Naive thymus-derived CD4-positive, alpha-beta T cell (primary cell): ENCODE results near the gene ADAMTS14. TPM values are rescaled to one million over a fixed set of nuclear protein-coding genes. Genes with fewer than 3 reads are reported as not detected.

ENCODE experiments used
- ATAC-seq: fragments of 150-1000 bp; cut with Tn5 transposase; 2 replicates; pipeline ENCODE4 v1.10.0; 2021; ENCODE audit warnings: mild to moderate bottlenecking, moderate library complexity
- CTCF ChIA-PET: fragments of 350-600 bp; sonication (Branson Sonifier 250); formaldehyde crosslinking; loops from one replicate; lab custom pipeline; 2021; ENCODE audit warnings: antibody characterized with exemption; lab: Charles Lee
- POLR2A ChIA-PET: fragments of 350-600 bp; sonication (Branson Sonifier 250); formaldehyde crosslinking; loops from one replicate; lab custom pipeline; 2021; ENCODE audit warnings: antibody characterized with exemption, inconsistent platforms; lab: Charles Lee
- DNase-seq, 9 donors: peaks; one replicate each; pipeline versions ENCODE4 v3.0.0 to v3.0.0-alpha.2; 2020 to 2022; ENCODE audit warnings: mixed read lengths in 1 of 9
- H3K27ac ChIP-seq: one replicate; pipeline ENCODE4 v1.7.0; 2013; ENCODE audit warnings: mild to moderate bottlenecking, low read depth, low read length, moderate library complexity
- H3K27me3 ChIP-seq, 2 donors: one replicate each; pipeline ENCODE4 v1.7.0; 2013; ENCODE audit warnings: low read length in 2 of 2, mild to moderate bottlenecking in 2 of 2, moderate library complexity in 2 of 2; ENCODE audit not compliant: control insufficient read depth in 2 of 2, insufficient read depth in 2 of 2
- H3K36me3 ChIP-seq, 3 experiments: 1 replicate in 2 of 3; 2 replicates in 1 of 3; pipeline ENCODE4 v1.7.0; 2013; ENCODE audit warnings: low read length in 3 of 3, mild to moderate bottlenecking in 3 of 3, moderate library complexity in 1 of 3; ENCODE audit not compliant: insufficient read depth in 3 of 3, control insufficient read depth in 2 of 3
- H3K4me1 ChIP-seq, 2 donors: one replicate each; pipeline ENCODE4 v1.7.0; 2013; ENCODE audit warnings: low read length in 2 of 2, mild to moderate bottlenecking in 2 of 2, moderate library complexity in 1 of 2; ENCODE audit not compliant: control insufficient read depth in 2 of 2, insufficient read depth in 2 of 2
- H3K4me3 ChIP-seq: 2 replicates; pipeline ENCODE4 v1.7.0; 2013; ENCODE audit warnings: mild to moderate bottlenecking, low read length
- H3K9me3 ChIP-seq, 3 experiments: 1 replicate in 2 of 3; 2 replicates in 1 of 3; pipeline ENCODE4 v1.7.0; 2013; ENCODE audit warnings: low read length in 3 of 3; ENCODE audit not compliant: control insufficient read depth in 2 of 3
- H3K27ac Mint-ChIP-seq, 9 donors: one replicate each; pipeline ENCODE4 v1.8.0; 2020 to 2022; ENCODE audit warnings: mixed read lengths in 9 of 9, mild to moderate bottlenecking in 8 of 9, moderate library complexity in 5 of 9, inconsistent platforms in 2 of 9
- H3K27me3 Mint-ChIP-seq, 5 donors: one replicate each; pipeline ENCODE4 v1.8.0; 2021 to 2022; ENCODE audit warnings: mixed read lengths in 5 of 5, mild to moderate bottlenecking in 1 of 5
- H3K36me3 Mint-ChIP-seq, 5 donors: one replicate each; pipeline ENCODE4 v1.8.0; 2020 to 2022; ENCODE audit warnings: mixed read lengths in 5 of 5, mild to moderate bottlenecking in 3 of 5, inconsistent platforms in 1 of 5
- H3K4me1 Mint-ChIP-seq, 7 donors: one replicate each; pipeline ENCODE4 v1.8.0; 2020 to 2022; ENCODE audit warnings: mixed read lengths in 7 of 7, mild to moderate bottlenecking in 3 of 7, inconsistent platforms in 1 of 7
- H3K4me3 Mint-ChIP-seq, 10 donors: one replicate each; pipeline ENCODE4 v1.8.0; 2020 to 2022; ENCODE audit warnings: mild to moderate bottlenecking in 10 of 10, mixed read lengths in 10 of 10, moderate library complexity in 6 of 10, inconsistent platforms in 2 of 10
- H3K9me3 Mint-ChIP-seq, 11 donors: one replicate each; pipeline ENCODE4 v1.8.0; 2020 to 2022; ENCODE audit warnings: mixed read lengths in 11 of 11, mild to moderate bottlenecking in 4 of 11, inconsistent platforms in 1 of 11, moderate library complexity in 1 of 11
- intact Hi-C, 2 donors: fragments of 100-400 bp; cut with micrococcal nuclease; formaldehyde crosslinking; loops; one replicate each; pipeline ENCODE4 v1.15.1; 2023
- polyA plus RNA-seq, 2 donors: library from polyadenylated mRNA; unstranded; fragments of 300-500 nt; fragmentation: Illumina TruSeq; gene quantifications; one replicate each; pipeline ENCODE4 v1.2.3, GENCODE V29; 2021
- total RNA-seq, 6 experiments: library from RNA in 5 of 6; stranded (reverse) in 5 of 6; gene quantifications; 1 replicate in 5 of 6; 2 replicates in 1 of 6; pipeline ENCODE4 v1.2.3 and lab custom pipeline; 2021 to 2026

The ADAMTS14 gene
- total and polyA plus RNA-seq, 7 experiments from 2014 or later, result 0.08 to 0.10 TPM; not detected in 5

DNA sequence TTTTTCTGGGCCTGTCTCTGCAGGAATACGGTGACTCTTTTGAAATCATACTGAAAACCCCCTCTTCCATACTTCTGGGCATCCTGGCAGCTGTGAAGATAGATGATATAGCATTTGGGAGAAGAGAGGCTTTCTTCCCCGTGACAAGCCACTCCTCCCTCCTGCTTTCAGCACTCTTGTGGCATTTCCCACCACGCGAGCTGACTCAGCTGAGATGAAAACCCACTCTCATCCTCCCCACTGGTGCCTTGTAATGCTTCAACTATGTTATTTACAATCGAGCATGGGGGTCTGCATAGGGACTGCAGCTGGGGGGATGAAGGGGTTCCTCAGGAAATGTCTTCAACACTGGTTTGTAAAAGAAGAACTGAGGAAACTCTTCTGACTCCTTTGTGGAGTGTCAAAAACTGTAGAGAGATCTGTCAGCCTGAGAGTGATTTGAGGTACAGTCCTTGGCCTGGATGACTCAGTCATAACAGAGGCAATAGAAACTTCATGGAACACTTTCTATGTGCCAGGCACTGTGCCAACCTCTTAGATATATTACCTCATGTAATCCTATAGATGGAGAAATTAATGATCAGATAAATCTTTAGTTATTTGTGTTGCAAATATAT is 114.6 kb downstream of the ADAMTS14 start:
- H3K36me3 Mint-ChIP-seq, result no peaks in the 10 kb centered on the region
- ChIA-PET POLR2A (no interaction called here), CTCF (no interaction called here)
- H3K27ac ChIP-seq, result no peak overlapping the region
- no peaks in the 10 kb centered on the region for H3K27me3 ChIP-seq
- DNase-seq, result no peak
- peaks cover 0 to 34% (median under 1%) of the 10 kb centered on the region in 5 donors for H3K27me3 Mint-ChIP-seq
- H3K4me3 Mint-ChIP-seq, result no peak overlapping the region
- ATAC-seq, result no peak
- no peaks in the 10 kb centered on the region for H3K4me1 ChIP-seq
- H3K27ac Mint-ChIP-seq, result no peak overlapping the region
- H3K4me3 ChIP-seq, result no peak overlapping the region
- peaks cover 0 to 17% (median 4%) of the 10 kb centered on the region in 7 donors for H3K4me1 Mint-ChIP-seq
- no peaks in the 10 kb centered on the region for H3K9me3 Mint-ChIP-seq
- H3K36me3 ChIP-seq, result no peaks in the 10 kb centered on the region
- no peaks in the 10 kb centered on the region for H3K9me3 ChIP-seq
- intact Hi-C loops, result no loop called here

DNA sequence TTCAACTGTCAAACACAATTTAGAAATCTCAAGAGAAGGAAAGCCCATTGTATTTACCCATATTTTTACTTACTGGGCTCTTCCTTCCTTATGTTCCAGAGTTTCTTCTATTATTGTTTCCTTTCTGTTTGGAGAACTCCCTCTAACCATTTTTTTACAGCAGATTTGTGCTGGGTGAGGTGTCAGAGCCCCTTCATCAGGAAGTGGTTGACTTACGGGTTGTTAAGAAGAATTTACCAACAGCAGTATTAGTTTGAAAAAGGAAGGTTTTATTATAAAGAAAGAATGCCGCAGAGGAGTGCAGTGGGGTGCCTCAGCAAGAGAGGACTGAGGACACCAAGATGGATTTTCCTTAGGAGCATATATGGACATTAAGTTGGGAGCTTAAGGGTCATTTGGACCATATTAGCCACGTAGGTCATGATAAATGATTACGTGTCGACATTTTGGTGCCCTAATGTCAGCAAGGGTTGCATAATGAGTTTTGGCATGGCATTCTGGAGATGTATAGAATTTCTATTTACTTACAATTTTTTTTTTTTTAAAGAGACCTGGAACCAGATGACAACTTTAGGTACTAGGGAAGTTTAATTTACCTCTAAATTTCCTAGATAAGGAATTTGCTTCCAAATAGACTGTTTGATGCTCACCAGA is 119.2 kb downstream of the ADAMTS14 start:
- H3K9me3 Mint-ChIP-seq, result peaks cover 0 to 2% (median 0%) of the 10 kb centered on the region in 11 donors
- H3K4me1 ChIP-seq, result no peaks in the 10 kb centered on the region
- peaks cover 0 to 47% (median 0%) of the 10 kb centered on the region in 5 donors for H3K27me3 Mint-ChIP-seq
- H3K4me3 ChIP-seq, result no peak overlapping the region
- H3K36me3 ChIP-seq, result no peaks in the 10 kb centered on the region
- POLR2A ChIA-PET, result no interaction called here
- intact Hi-C loops, result no loop called here
- no peak overlapping the region for H3K27ac ChIP-seq
- ATAC-seq, result no peak
- DNase-seq, result no peak
- H3K4me3 Mint-ChIP-seq, result no peak overlapping the region
- H3K27me3 ChIP-seq, result no peaks in the 10 kb centered on the region
- no peak overlapping the region for H3K27ac Mint-ChIP-seq
- no peaks in the 10 kb centered on the region for H3K36me3 Mint-ChIP-seq
- CTCF ChIA-PET, result no interaction called here
- H3K4me1 Mint-ChIP-seq, result peaks cover 0 to 14% (median 3%) of the 10 kb centered on the region in 7 donors
- H3K9me3 ChIP-seq, result no peaks in the 10 kb centered on the region

DNA sequence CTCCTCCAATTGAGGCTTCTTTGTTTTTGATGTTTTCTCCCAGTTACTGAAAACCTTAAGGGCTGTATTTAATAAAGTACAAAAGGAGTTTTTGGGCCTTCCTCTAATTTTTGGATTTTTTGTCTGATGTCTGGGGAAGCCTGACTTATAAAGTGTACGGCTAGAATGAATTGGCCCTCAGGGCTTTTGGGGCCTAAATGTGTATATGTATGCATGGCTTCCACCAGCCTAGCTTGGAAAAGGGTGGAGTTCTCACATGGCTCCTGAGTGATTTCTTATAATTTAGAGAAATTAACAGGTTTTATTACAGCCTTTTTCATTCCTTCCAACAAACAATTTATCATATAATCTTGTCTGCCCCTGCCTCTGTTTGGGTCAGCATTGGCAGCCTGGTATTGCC is 123.3 kb downstream of the ADAMTS14 start:
- Mint-ChIP-seq H3K27ac (no peak overlapping the region), H3K4me1 (peaks cover 0 to 4% (median 2%) of the 10 kb centered on the region in 7 donors), H3K27me3 (peaks cover 11 to 43% (median 13%) of the 10 kb centered on the region in 5 donors), H3K9me3 (peaks cover 0 to 11% (median 5%) of the 10 kb centered on the region in 11 donors), H3K36me3 (no peaks in the 10 kb centered on the region), H3K4me3 (no peak overlapping the region)
- no peaks in the 10 kb centered on the region for H3K27me3 ChIP-seq
- POLR2A ChIA-PET, result no interaction called here
- ATAC-seq (no peak), DNase-seq (no peak)
- H3K4me3 ChIP-seq, result no peak overlapping the region
- intact Hi-C loops, result no loop called here
- no peaks in the 10 kb centered on the region for H3K9me3 ChIP-seq
- no peak overlapping the region for H3K27ac ChIP-seq
- H3K36me3 ChIP-seq, result no peaks in the 10 kb centered on the region
- H3K4me1 ChIP-seq, result no peaks in the 10 kb centered on the region
- CTCF ChIA-PET, result no interaction called here

DNA sequence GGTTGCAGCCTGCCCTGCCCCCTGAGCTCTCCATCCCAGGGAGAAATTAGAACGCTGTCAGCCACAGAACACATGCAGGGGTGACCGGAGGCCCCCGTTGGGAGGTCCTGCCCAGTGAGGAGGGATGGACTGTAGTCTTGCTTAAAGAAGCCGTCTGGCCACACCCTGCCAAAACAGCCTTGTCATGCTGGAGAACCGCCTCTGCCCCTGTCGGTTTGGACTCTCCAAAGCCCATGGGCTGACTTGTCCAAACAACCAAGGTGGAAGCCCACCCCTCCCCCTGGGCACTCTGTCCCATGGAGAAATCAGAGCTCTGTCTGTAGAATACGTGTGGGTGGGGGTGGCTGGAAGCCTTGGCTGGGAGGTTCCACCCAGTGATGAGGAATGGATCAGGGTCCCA is 125.5 kb downstream of the ADAMTS14 start:
- DNase-seq (no peak), ATAC-seq (no peak)
- Mint-ChIP-seq H3K4me3 (no peak overlapping the region), H3K9me3 (peaks cover 0 to 17% (median 6%) of the 10 kb centered on the region in 11 donors), H3K27ac (no peak overlapping the region), H3K27me3 (peaks cover 10 to 36% (median 13%) of the 10 kb centered on the region in 5 donors), H3K4me1 (peaks cover 0 to 2% (median 0%) of the 10 kb centered on the region in 7 donors), H3K36me3 (no peaks in the 10 kb centered on the region)
- Histone ChIP-seq H3K36me3 (no peaks in the 10 kb centered on the region), H3K4me3 (no peak overlapping the region), H3K27me3 (no peaks in the 10 kb centered on the region), H3K4me1 (no peaks in the 10 kb centered on the region), H3K9me3 (no peaks in the 10 kb centered on the region), H3K27ac (no peak overlapping the region)
- intact Hi-C loops, result no loop called here
- CTCF ChIA-PET, result interaction anchor here (0.6 kb wide), 1 partner anchor 448 kb away, joined by 5 read pairs; no protein-coding TSS in a partner anchor
- POLR2A ChIA-PET, result no interaction called here

DNA sequence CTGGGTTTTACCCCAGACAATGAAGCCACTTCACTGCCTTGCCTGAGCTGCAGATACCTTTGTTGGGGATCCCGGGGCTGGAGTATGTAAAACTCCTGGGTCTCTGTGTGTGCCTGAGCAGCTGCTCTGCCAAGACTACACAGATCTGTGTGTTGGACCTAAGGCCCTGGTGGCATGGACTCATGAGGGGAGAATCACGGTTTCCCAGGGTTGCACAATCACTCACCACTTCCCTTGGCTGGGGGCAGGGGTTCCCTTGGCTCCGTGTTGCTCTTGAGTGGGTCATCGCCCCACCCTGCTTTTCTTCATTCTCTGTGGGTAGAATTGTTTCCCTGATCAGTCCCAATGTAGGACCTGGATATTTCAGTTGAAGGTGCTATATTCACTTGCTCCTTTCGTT is 126.8 kb downstream of the ADAMTS14 start:
- Mint-ChIP-seq H3K27ac (no peak overlapping the region), H3K4me3 (no peak overlapping the region), H3K9me3 (peaks cover 0 to 17% (median 6%) of the 10 kb centered on the region in 11 donors), H3K36me3 (no peaks in the 10 kb centered on the region), H3K27me3 (peaks cover 14 to 38% (median 20%) of the 10 kb centered on the region in 5 donors), H3K4me1 (peaks cover 0 to 2% (median 0%) of the 10 kb centered on the region in 7 donors)
- no peak for ATAC-seq
- CTCF ChIA-PET, result no interaction called here
- DNase-seq, result no peak
- intact Hi-C loops, result no loop called here
- Histone ChIP-seq H3K4me3 (no peak overlapping the region), H3K9me3 (no peaks in the 10 kb centered on the region), H3K27me3 (no peaks in the 10 kb centered on the region), H3K36me3 (no peaks in the 10 kb centered on the region), H3K4me1 (no peaks in the 10 kb centered on the region), H3K27ac (no peak overlapping the region)
- POLR2A ChIA-PET, result no interaction called here

DNA sequence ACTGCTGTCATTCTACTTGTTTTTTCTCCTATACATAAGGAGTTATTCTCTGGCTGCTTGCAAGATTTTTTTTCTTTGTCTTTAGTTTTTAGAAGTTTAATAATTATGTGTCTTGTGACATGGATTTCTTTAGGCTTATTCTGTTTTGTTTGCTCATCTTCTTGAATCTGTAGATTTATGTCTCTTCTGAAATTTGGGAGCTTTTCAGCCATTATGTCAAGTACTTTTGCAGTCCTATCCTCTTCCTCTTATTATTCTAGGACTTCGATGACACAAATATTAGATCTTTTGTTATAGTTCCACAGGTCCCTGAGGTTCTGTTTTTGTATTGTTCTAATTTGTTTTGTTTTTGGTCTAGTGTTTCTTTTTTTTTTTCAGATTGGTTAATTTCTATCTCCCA is 129.5 kb downstream of the ADAMTS14 start:
- peaks cover 14 to 41% (median 30%) of the 10 kb centered on the region in 5 donors for H3K27me3 Mint-ChIP-seq
- peaks cover 0 to 12% (median 3%) of the 10 kb centered on the region in 11 donors for H3K9me3 Mint-ChIP-seq
- H3K27ac Mint-ChIP-seq, result no peak overlapping the region
- Histone ChIP-seq H3K27ac (no peak overlapping the region), H3K9me3 (no peaks in the 10 kb centered on the region), H3K4me1 (no peaks in the 10 kb centered on the region), H3K27me3 (no peaks in the 10 kb centered on the region), H3K4me3 (no peak overlapping the region), H3K36me3 (no peaks in the 10 kb centered on the region)
- POLR2A ChIA-PET, result no interaction called here
- ATAC-seq (no peak), DNase-seq (no peak)
- peaks cover 0 to 2% (median 0%) of the 10 kb centered on the region in 7 donors for H3K4me1 Mint-ChIP-seq
- intact Hi-C loops, result no loop called here
- CTCF ChIA-PET, result no interaction called here
- H3K4me3 Mint-ChIP-seq, result no peak overlapping the region
- peaks cover 0 to 7% (median 0%) of the 10 kb centered on the region in 5 donors for H3K36me3 Mint-ChIP-seq
